Fibroblast of pulmonary artery (primary cell): ENCODE measurements around the gene LDB3.

Experiments
- DNase-seq: peaks from one replicate; pipeline ENCODE4 v3.0.0-alpha.2; 2010; ENCODE audit warnings: low read depth
- H3K4me3 ChIP-seq: replicated peaks from 2 replicates; pipeline ENCODE4 v1.5.1; 2011; ENCODE audit warnings: low read depth, mild to moderate bottlenecking, control low read depth, low read length, moderate library complexity
- CTCF ChIP-seq: IDR thresholded peaks from 2 replicates; pipeline ENCODE4 v1.5.1; 2011; ENCODE audit warnings: mild to moderate bottlenecking, control low read depth, low read length, inconsistent platforms; ENCODE audit errors: missing control alignments

LDB3 gene

GRCh38 chr10:86785037-86785436 lies 116.7 kb downstream of the LDB3 start:
- TF ChIP-seq CTCF = no peak
- H3K4me3 ChIP-seq = no peak overlapping the region
- no peak for DNase-seq
